OCI-LY7 (cell line): Measurements from ENCODE around the gene ZNF467.

Experiments
- CTCF ChIP-seq: fragments of 200-600 bp; sonication (generic); conservative IDR thresholded peaks from 2 replicates; pipeline ENCODE4 v1.5.1; 2014; ENCODE audit warnings: mild to moderate bottlenecking, antibody characterized with exemption, low read length, moderate library complexity, mixed read lengths
- EZH2phosphoT487 ChIP-seq: fragments of 200-600 bp; sonication (generic); IDR thresholded peaks from 2 replicates; pipeline ENCODE4 v1.6.1; 2018; ENCODE audit warnings: low read depth, borderline replicate concordance, mild to moderate bottlenecking, mixed run types, antibody characterized with exemption, low read length, moderate library complexity, mixed read lengths

GRCh38 chr7:149719912-149720335 lies 53.5 kb downstream of the ZNF467 start:
- TF ChIP-seq CTCF (no peak), EZH2phosphoT487 (no peak)
